Measurements from ENCODE around the gene KLRF2. TPM values are rescaled to one million over a fixed set of nuclear protein-coding genes. Genes with fewer than 3 reads are reported as not detected.

Gene KLRF2, protein sequence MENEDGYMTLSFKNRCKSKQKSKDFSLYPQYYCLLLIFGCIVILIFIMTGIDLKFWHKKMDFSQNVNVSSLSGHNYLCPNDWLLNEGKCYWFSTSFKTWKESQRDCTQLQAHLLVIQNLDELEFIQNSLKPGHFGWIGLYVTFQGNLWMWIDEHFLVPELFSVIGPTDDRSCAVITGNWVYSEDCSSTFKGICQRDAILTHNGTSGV
- polyA plus RNA-seq (2011; rRNA removed) = not detected in 2 replicates
- polyA minus RNA-seq (2011; rRNA and poly(A)+ RNA removed) = not detected in 2 replicates

DNA sequence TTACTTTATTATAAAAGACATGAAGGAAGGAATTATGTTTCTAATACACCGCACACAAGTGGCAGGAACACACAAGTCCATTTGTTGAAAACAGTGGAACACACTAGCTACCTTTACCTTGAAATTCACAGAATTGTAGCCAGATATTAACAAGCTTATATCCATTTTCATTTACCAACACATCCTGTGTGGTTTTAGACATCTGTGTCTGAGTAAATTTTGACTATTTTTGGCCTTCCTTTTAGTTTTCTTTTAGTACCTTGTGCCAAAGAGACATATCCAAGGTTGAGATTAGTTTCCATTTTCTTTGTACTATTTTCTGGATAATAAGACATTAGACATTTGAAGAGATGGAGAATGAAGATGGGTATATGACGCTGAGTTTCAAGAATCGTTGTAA lies at the start of gene KLRF2:
KLRF2 (plus strand) TSS at position 244 of the 400 bp plus-strand sequence; CDS start at position 351, 107 bp downstream.
- POLR2A ChIA-PET = no interaction called here
- CTCF ChIA-PET = interaction anchor here (1.0 kb wide), 1 partner anchor 131 kb away, joined by 3 read pairs; no protein-coding TSS in a partner anchor

DNA sequence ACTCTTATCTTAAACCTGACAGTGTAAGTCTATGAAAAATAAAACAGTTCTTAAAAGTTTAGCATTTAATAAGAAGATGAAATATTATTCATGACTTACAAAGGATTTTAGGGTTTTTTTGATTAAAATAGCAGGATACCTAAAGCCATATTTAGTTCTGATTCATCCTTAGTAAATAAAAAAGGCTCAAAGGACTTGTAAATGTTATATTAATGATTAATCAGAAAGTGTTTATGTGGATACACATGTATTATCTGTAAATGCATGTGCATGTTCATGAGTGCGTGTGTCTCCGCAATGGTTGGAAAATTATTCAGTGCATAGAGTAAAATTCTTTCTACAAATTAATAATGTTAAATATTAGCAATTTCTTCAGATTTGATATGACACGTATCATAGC lies 49.6 kb upstream of the KLRF2 start:
- H3K4me3 ChIP-seq (ENCODE audit: low read depth, low read length) = no peak overlapping the region
- POLR2A ChIA-PET = no interaction called here
- no peaks in the 10 kb centered on the region for H3K27me3 ChIP-seq (ENCODE audit: control insufficient read depth, insufficient read depth, low read length)
- CTCF ChIA-PET = no interaction called here
- TF ChIP-seq, protein P1, sequence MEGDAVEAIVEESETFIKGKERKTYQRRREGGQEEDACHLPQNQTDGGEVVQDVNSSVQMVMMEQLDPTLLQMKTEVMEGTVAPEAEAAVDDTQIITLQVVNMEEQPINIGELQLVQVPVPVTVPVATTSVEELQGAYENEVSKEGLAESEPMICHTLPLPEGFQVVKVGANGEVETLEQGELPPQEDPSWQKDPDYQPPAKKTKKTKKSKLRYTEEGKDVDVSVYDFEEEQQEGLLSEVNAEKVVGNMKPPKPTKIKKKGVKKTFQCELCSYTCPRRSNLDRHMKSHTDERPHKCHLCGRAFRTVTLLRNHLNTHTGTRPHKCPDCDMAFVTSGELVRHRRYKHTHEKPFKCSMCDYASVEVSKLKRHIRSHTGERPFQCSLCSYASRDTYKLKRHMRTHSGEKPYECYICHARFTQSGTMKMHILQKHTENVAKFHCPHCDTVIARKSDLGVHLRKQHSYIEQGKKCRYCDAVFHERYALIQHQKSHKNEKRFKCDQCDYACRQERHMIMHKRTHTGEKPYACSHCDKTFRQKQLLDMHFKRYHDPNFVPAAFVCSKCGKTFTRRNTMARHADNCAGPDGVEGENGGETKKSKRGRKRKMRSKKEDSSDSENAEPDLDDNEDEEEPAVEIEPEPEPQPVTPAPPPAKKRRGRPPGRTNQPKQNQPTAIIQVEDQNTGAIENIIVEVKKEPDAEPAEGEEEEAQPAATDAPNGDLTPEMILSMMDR (IDR thresholded peaks at IDR 0.05; ENCODE audit: insufficient read depth, low read depth, low read length) = no peak
- H3K36me3 ChIP-seq (ENCODE audit: control insufficient read depth, insufficient read depth, low read length) = no peaks in the 10 kb centered on the region
- DNase-seq (ENCODE audit: low read depth) = no peak

More for the DNA sequence above, at the start of gene KLRF2:
- TF ChIP-seq, protein P1 (IDR thresholded peaks at IDR 0.05; ENCODE audit: insufficient read depth, low read depth, low read length) = no peak
- Histone ChIP-seq H3K27me3 (ENCODE audit: control insufficient read depth, insufficient read depth, low read length) (no peaks in the 10 kb centered on the region), H3K36me3 (ENCODE audit: control insufficient read depth, insufficient read depth, low read length) (no peaks in the 10 kb centered on the region), H3K4me3 (ENCODE audit: low read depth, low read length) (no peak within 1 kb of the TSS)
- DNase-seq (ENCODE audit: low read depth) = no peak

DNA sequence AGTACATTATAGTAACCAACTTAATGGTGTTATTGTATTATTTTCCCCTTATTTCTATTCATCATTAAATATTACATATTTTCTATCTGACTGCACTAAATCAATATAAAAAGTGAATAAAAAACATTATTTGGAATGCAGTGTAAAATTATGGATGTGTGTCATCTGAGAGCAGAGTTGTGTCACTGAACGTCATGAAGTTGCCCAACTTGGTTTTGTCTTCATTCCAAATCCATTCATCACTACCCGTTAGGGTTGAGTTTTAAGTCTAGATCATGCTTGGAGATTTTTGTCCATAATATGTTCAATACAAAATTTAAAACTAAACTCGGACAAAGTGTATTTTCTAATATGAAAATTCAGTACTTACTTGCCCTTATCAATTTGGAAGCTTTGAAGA lies 37.9 kb upstream of the KLRF2 start:
- no peak overlapping the region for H3K4me3 ChIP-seq (ENCODE audit: low read depth, low read length)
- TF ChIP-seq, protein P1 (IDR thresholded peaks at IDR 0.05; ENCODE audit: insufficient read depth, low read depth, low read length) = no peak
- CTCF ChIA-PET = no interaction called here
- DNase-seq (ENCODE audit: low read depth) = no peak
- POLR2A ChIA-PET = no interaction called here
- H3K27me3 ChIP-seq (ENCODE audit: control insufficient read depth, insufficient read depth, low read length) = no peaks in the 10 kb centered on the region
- H3K36me3 ChIP-seq (ENCODE audit: control insufficient read depth, insufficient read depth, low read length) = no peaks in the 10 kb centered on the region

DNA sequence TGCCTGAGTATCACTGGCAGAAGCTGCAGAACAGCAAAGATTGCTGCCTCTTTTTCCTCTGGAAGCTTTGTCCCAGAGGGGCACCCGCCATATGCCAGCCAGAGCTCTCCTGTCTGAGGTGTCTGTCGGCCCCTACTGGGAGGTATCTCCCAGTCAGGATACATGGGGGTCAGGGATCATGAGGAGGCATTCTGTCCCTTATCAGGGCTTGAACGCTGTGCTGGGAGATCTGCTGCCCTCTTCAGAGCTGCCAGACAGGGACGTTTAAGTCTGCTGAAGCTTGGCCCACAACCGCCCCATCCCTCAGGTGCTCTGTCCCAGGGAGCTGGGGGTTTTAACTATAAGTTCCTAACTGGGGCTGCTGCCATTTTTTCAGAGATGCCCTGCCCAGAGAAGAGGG lies 32.4 kb upstream of the KLRF2 start:
- CTCF ChIA-PET = interaction anchor here (1.5 kb wide), 1 partner anchor 18 kb away, joined by 4 read pairs; no protein-coding TSS in a partner anchor
- H3K4me3 ChIP-seq (ENCODE audit: low read depth, low read length) = no peak overlapping the region
- TF ChIP-seq, protein P1 (IDR thresholded peaks at IDR 0.05; ENCODE audit: insufficient read depth, low read depth, low read length) = no peak
- POLR2A ChIA-PET = no interaction called here
- no peaks in the 10 kb centered on the region for H3K27me3 ChIP-seq (ENCODE audit: control insufficient read depth, insufficient read depth, low read length)
- no peaks in the 10 kb centered on the region for H3K36me3 ChIP-seq (ENCODE audit: control insufficient read depth, insufficient read depth, low read length)
- no peak for DNase-seq (ENCODE audit: low read depth)

DNA sequence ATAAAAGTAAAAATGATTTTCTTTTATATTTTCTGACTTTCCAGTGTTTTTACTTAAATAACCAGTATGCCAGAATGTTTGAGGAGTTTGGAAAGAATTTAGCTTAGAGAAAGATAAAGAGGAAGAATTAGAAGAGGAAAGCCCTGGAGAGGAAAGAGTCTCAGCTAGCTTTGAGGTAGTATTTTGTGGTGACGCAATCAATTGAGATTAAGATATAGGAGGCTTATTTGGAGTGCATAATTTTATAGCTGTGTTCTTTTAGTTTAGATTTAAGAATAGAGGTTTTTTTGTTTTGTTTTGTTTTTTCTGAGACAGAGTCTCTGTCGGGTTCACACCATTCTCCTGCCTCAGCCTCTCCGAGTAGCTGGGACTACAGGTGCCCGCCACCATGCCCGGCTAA lies 30.2 kb upstream of the KLRF2 start:
- TF ChIP-seq, protein P1 (IDR thresholded peaks at IDR 0.05; ENCODE audit: insufficient read depth, low read depth, low read length) = no peak
- Histone ChIP-seq H3K27me3 (ENCODE audit: control insufficient read depth, insufficient read depth, low read length) (no peaks in the 10 kb centered on the region), H3K4me3 (ENCODE audit: low read depth, low read length) (no peak overlapping the region), H3K36me3 (ENCODE audit: control insufficient read depth, insufficient read depth, low read length) (no peaks in the 10 kb centered on the region)
- CTCF ChIA-PET = no interaction called here
- POLR2A ChIA-PET = no interaction called here
- DNase-seq (ENCODE audit: low read depth) = no peak
